Measurements from ENCODE around the gene SGPP2.
A peak's percentile ranks its signal among the peaks of the same experiment; 100 is the strongest.

SGPP2 gene

DNA sequence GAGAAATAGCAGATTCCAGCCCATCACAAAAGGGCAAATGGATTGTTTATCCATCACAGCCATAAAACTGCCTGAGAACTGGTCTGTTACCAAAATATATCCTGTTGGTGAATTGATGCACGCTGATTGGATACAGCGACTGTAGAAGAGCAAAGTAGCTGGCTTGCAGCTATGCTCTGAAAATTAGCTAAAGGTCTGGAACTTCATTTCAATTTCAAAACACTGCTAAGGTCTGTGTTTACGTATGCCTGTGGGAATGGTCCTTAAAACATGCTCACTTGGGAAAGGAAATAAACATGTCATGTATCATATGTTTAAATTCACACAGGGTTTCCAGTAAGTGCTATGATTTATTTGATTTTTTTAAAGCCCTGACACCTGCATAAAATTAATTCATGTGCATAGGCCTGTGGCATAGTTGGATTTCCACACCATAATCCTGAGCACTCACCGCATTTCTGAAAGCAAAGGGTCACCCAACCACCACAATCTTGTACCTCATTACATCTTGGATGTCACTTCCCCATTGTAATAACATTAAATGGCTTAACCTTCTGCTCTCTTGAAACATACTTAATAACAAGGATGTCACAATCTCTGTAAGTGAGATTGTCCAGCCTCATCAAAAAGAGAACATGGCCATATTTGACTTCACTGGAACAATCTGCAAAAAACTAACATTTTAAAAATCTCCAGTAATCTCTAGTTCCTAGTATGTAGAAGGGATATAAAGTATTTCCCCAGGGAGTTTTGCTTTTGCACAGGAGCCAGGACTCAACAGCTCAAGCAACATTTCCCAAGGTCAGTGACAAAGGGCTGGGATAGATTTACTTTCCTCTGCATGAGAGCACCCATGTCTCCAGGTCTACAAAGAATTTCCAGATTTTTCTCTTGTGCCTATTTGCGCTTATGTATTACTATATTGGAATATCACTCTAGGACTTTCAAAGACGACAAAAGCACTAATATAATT, 121.8 kb downstream of the SGPP2 start:
- Histone ChIP-seq H3K27ac (no peak overlapping the region), H3K4me3 (no peak overlapping the region)
- TF ChIP-seq, protein P1, sequence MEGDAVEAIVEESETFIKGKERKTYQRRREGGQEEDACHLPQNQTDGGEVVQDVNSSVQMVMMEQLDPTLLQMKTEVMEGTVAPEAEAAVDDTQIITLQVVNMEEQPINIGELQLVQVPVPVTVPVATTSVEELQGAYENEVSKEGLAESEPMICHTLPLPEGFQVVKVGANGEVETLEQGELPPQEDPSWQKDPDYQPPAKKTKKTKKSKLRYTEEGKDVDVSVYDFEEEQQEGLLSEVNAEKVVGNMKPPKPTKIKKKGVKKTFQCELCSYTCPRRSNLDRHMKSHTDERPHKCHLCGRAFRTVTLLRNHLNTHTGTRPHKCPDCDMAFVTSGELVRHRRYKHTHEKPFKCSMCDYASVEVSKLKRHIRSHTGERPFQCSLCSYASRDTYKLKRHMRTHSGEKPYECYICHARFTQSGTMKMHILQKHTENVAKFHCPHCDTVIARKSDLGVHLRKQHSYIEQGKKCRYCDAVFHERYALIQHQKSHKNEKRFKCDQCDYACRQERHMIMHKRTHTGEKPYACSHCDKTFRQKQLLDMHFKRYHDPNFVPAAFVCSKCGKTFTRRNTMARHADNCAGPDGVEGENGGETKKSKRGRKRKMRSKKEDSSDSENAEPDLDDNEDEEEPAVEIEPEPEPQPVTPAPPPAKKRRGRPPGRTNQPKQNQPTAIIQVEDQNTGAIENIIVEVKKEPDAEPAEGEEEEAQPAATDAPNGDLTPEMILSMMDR (IDR thresholded peaks at IDR 0.05): no peak
- DNase-seq (ENCODE audit: low spot score): no peak

DNA sequence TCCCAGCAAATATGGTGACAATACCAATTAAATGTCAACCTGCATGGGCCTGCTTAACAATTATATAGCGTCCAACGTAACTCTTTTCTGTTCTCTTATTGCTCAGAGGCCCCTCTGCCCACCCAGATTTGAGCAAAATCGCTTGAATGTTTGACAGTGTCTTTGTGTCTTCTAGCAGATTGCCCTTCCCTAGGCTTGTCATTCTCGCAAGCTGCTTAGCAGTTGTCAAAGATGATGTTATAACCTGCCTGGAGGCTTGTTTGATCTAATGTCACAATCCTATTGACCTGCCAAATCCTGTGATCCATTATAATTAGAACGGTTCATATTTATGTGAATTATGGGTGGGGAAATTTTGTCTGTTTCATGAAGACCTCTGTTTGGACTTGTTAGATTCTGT, 122.7 kb downstream of the SGPP2 start:
- TF ChIP-seq, protein P1 (IDR thresholded peaks at IDR 0.05): no peak

DNA sequence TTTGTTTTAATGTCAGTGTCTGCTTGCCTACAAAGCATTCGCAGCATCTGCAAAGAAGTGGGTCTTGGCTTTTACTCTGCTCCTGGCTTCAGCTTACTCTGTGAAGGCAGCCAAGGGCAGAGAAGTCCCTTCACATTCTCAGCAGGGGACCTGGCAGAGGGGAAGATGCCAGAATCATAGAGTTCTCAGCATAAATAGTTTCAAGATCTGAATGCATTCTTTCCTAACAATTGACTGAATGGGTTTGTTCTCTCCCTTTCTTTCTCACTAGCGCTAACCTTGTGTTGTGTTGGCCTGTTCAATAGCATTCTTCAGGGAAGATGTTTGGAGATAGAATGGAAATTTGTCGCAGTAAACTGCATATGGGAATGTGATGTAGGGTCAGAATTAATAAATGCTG, 124.6 kb downstream of the SGPP2 start:
- DNase-seq (ENCODE audit: low spot score): no peak
- Histone ChIP-seq H3K27ac (no peak overlapping the region), H3K4me3 (no peak overlapping the region)
- TF ChIP-seq, protein P1 (IDR thresholded peaks at IDR 0.05): no peak

More for the DNA sequence above, 122.7 kb downstream of the SGPP2 start:
- no peak overlapping the region for H3K4me3 ChIP-seq
- no peak overlapping the region for H3K27ac ChIP-seq
- DNase-seq (ENCODE audit: low spot score): no peak

DNA sequence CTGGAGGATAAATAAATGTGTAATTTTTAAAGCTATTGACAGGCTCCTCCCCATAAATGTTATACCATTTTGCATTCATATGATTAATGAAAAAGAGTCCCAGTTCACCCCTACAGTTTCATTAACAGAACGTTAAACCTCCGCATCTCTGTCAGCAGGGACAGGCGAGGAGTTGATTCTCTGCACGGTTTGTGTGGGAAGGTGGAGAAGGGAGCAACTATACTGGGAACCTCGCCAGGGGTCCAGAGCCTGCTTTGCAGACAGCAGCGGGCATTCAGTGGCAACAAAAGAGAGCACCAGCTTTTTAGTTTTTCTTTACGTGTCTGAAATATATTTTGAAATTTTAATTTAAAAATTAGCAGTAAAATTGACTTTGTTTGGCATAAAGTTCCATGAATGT, 130.2 kb downstream of the SGPP2 start:
- Histone ChIP-seq H3K4me3 (no peak overlapping the region), H3K27ac (no peak overlapping the region)
- TF ChIP-seq, protein P1 (IDR thresholded peaks at IDR 0.05): no peak
- DNase-seq (ENCODE audit: low spot score): no peak

DNA sequence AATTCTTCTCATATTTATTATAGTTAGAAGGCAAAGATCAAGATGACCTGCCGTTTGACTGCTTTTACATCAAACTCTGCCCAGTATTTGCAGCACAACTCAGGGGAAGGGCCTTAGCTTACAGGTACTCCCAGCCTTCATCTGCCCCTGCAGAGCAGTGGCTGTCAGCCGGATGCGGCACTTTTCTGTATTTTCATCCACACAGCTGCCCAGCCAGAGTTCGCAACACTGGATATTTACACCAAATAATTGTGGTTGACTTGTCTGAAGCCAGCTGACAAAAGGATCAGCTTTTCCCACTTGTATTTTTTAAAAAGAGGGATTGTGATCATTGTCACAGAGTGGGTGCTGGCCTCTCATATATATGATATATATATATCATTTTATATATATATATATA, 136.8 kb downstream of the SGPP2 start:
- no peak for DNase-seq (ENCODE audit: low spot score)
- no peak overlapping the region for H3K27ac ChIP-seq
- TF ChIP-seq, protein P1 (IDR thresholded peaks at IDR 0.05): no peak
- H3K4me3 ChIP-seq: no peak overlapping the region

DNA sequence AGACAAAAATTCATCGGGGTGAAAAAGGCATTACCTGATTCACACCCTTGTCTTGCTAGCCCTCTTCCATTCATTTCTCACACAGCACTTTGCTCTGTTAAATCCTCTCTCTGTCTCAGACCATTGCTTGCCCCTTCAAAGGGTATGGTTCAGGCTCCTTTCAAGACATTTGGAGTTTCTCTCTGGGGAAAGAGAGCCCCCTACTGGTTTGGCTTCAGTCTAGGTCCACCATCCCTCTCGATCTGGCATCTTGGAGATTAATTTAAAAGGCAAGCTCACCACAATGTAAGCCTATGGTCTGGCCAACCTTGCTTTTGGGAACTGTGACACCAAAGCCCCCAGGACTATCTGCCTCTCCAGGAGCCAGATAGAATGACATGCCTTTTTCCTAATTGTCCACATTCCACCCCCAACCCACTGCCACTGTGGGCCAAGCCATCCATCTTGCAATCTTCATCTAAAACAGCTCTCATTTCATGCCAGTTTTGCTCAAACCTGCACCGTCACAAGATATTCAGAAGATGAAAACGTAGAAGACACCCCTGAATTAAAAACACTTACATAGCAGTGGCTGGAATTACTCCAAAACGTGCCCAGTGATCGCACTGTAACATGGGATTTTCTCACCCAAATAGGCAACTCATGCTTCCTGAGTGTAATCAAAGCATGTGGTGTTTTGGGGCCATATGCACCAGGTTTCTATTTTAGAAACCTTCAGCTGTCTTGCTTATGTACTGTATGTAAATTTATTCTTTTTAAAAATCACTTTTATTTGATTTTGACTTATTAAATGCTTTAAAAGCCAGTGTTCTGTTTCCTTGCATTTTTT, 137.7 kb downstream of the SGPP2 start:
- H3K27ac ChIP-seq: no peak overlapping the region
- no peak for DNase-seq (ENCODE audit: low spot score)
- TF ChIP-seq, protein P1 (IDR thresholded peaks at IDR 0.05): peak; percentile 38

More for the DNA sequence above, 137.7 kb downstream of the SGPP2 start:
- H3K4me3 ChIP-seq: no peak overlapping the region
